Mucosa of descending colon (tissue), 3 donors: ENCODE results near the gene PHOSPHO1. TPM values are rescaled to one million over a fixed set of nuclear protein-coding genes. Genes with fewer than 3 reads are reported as not detected.

ENCODE experiments used
- ATAC-seq: fragments of 200-7000 bp; cut with Tn5 transposase; one replicate; pipeline ENCODE4 v1.9.1; 2020; ENCODE audit warnings: mild to moderate bottlenecking, moderate library complexity
- DNase-seq, 3 donors: peaks; one replicate each; pipeline ENCODE4 v3.0.0-alpha.2; 2020
- H3K36me3 ChIP-seq: fragments of 200-600 bp; one replicate; pipeline ENCODE4 v1.8.0; 2021; ENCODE audit warnings: low read depth, mild to moderate bottlenecking
- H3K4me1 ChIP-seq: fragments of 200-600 bp; one replicate; pipeline ENCODE4 v1.8.0; 2021; ENCODE audit warnings: low read depth, mild to moderate bottlenecking
- H3K4me3 ChIP-seq: fragments of 200-600 bp; one replicate; pipeline ENCODE4 v1.8.0; 2021; ENCODE audit warnings: mild to moderate bottlenecking
- H3K9me3 ChIP-seq: fragments of 200-600 bp; one replicate; pipeline ENCODE4 v1.8.0; 2021; ENCODE audit warnings: mild to moderate bottlenecking
- intact Hi-C, 2 donors: fragments of 100-400 bp; cut with DNase I in 1 of 2; cut with micrococcal nuclease in 1 of 2; formaldehyde crosslinking; loops; one replicate each; pipeline versions ENCODE4 v1.11.0 to v1.11.1; 2022; cut with DNase I, micrococcal nuclease
- total RNA-seq, 3 donors: library from RNA; stranded (reverse); fragmentation: NEBNext Ultra II Directional in 2 of 3; extraction: Animal tissue kit (Norgen Biotek cat#: 25700) in 2 of 3; gene quantifications; one replicate each; pipeline versions ENCODE4 v1.2.1 to v1.2.4, GENCODE V29; 2021 to 2023
- TF ChIP-seq, protein P1 (sequence below): fragments of 200-600 bp; IDR thresholded peaks from one replicate; pipeline ENCODE4 v1.8.0; 2022; ENCODE audit warnings: antibody characterized with exemption, mild to moderate bottlenecking
- donor health status: DM: no; HTN: no; CAD: no; lungs with moderate emphysema.
- donor health status: DM: no; HTN: no; CAD: no.
- donor health status: DM: no; HTN: yes; CAD: no.

Gene PHOSPHO1
- total RNA-seq, 3 donors from 2014 or later = 0.25 TPM; not detected in 2

DNA sequence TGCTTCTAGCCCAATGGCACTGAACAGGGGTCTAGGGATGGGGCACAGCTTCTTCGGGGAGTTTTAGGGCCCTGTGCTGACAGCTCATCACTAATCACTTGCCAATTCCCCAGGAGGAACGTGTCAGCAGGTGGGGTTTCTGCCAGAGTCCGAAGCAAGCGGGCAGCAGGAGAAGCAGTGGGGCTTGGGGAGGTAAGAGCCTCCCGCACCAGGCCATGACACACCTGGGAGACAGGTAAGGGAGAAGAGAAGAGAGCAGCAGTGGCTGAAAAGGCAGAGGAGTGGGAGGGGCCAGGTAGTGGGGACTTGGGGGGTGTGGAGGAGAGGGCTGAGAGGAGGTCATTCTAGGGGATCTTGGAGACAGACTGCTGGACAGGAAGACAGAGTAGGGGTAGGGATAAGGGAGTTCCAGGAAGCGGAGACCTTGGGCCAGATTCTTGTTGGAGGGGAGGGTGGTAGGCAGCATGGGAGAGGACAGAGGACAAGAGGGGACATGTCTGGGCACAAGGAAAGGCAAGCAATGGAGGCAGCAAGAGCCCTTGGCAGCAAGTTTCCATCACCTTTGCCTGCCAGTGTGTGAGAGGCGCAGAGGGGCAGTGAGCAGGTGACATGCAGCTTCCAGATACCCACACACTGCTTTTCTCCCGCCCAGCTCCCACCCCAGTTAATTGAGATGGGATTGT lies 4.9 kb downstream of the PHOSPHO1 start:
- Histone ChIP-seq H3K4me1 (peaks cover 21% of the 10 kb centered on the region), H3K4me3 (no peak overlapping the region), H3K9me3 (no peaks in the 10 kb centered on the region), H3K36me3 (no peaks in the 10 kb centered on the region)
- no peak for ATAC-seq
- intact Hi-C loops = loop anchor here in 1 of 2 donors (10.0 kb wide), 1 partner anchor 51 kb away; no protein-coding TSS in a partner anchor
- DNase-seq = no peak
- TF ChIP-seq, protein P1, sequence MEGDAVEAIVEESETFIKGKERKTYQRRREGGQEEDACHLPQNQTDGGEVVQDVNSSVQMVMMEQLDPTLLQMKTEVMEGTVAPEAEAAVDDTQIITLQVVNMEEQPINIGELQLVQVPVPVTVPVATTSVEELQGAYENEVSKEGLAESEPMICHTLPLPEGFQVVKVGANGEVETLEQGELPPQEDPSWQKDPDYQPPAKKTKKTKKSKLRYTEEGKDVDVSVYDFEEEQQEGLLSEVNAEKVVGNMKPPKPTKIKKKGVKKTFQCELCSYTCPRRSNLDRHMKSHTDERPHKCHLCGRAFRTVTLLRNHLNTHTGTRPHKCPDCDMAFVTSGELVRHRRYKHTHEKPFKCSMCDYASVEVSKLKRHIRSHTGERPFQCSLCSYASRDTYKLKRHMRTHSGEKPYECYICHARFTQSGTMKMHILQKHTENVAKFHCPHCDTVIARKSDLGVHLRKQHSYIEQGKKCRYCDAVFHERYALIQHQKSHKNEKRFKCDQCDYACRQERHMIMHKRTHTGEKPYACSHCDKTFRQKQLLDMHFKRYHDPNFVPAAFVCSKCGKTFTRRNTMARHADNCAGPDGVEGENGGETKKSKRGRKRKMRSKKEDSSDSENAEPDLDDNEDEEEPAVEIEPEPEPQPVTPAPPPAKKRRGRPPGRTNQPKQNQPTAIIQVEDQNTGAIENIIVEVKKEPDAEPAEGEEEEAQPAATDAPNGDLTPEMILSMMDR = no peak

DNA sequence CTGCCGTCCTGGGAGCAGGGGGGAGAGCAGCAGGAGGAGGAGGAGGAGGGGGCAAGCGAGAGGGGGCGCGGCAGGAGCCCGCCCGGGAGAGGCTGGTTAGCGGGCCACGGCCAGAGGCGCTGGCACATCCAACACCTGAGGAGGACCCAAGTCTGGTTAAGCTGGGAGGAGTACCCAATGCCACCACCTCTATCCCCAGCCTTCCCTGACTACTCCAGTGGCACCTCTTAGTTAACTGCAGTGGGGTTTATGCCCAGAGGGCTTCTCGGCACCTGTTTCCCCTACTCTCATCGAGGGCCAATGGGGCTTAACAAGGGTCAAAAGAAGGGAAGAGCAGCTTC lies 5.6 kb downstream of the PHOSPHO1 start:
- H3K4me3 ChIP-seq = no peak overlapping the region
- no peaks in the 10 kb centered on the region for H3K9me3 ChIP-seq
- peaks cover 16% of the 10 kb centered on the region for H3K4me1 ChIP-seq
- no peak for ATAC-seq
- TF ChIP-seq, protein P1 = no peak
- no peaks in the 10 kb centered on the region for H3K36me3 ChIP-seq
- intact Hi-C loops = loop anchor here in 1 of 2 donors (10.0 kb wide), 1 partner anchor 50 kb away; no protein-coding TSS in a partner anchor
- no peak for DNase-seq

DNA sequence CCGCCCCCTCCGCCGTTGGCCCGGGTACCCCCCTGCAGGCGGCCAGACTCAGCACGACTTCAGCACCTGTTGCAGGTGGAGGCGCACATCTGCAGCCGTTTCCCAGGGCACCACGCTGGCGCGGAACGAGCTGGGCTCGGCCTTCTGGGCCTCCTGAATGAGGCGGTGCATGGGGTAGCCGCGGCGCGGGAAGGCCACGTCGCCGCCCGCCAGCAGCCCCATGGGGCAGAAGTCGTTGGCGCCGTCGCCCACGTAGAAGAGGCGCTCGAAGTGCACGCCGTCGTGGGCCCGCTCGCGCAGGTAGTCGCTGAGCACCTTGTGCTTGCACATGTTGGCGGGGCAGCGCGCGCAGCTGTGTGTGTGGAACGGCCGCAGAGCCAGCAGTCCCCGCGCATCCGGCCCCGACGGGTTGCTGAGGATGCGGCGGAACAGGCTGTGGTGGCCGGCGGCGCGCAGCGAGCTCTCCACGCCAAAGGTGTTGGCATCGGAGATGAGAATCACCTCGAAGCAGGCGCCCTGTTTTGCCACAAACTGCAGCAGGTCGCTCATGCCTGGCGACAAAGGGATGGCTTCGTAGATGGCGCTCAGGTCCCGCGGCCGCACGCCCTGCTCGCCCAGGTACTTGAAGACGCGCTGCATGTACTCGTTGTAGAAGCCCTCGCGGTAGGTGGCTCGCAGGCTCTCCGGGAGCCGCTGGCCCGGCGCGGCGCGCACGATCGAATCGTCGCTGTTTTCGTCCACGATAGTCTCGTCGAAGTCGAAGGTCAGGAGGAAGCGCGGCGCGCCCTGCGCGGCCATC lies 6.2 kb downstream of the PHOSPHO1 start:
- Histone ChIP-seq H3K4me1 (peaks cover 13% of the 10 kb centered on the region), H3K36me3 (no peaks in the 10 kb centered on the region), H3K4me3 (no peak overlapping the region), H3K9me3 (no peaks in the 10 kb centered on the region)
- TF ChIP-seq, protein P1 = no peak
- DNase-seq = peak; percentile 38 to 75 (median 69)
- peak; percentile 51 for ATAC-seq
- intact Hi-C loops = loop anchor here in 1 of 2 donors (10.0 kb wide), 1 partner anchor 50 kb away; no protein-coding TSS in a partner anchor

GRCh38 chr17:49223517-49224197 lies 6.9 kb downstream of the PHOSPHO1 start:
- intact Hi-C loops = loop anchor here in 1 of 2 donors (10.0 kb wide), 1 partner anchor 49 kb away; no protein-coding TSS in a partner anchor
- DNase-seq (peak; percentile 66 to 84 (median 84)), ATAC-seq (peak; percentile 59)
- H3K4me3 ChIP-seq = no peak overlapping the region
- H3K36me3 ChIP-seq = no peaks in the 10 kb centered on the region
- no peaks in the 10 kb centered on the region for H3K9me3 ChIP-seq
- TF ChIP-seq, protein P1 = peak; percentile 81
- H3K4me1 ChIP-seq = peaks cover 13% of the 10 kb centered on the region

DNA sequence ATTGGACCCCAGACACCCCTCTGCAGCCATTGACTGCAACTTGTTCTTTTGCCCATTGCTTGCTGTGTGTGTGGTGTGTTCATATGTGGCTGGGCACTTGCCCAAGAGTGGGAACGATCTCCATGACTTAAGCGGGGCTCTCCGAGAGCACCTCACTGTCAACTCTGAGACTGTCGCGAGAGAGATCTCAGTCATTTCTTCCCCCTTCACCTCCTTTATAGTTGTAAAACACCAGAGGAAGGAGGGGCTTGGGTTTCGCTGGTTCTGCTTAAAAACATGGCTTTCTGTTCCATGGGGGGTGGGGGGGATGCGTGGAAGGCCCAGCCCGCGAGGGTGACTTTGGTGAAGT lies 7.4 kb downstream of the PHOSPHO1 start:
- Histone ChIP-seq H3K4me1 (peaks cover 13% of the 10 kb centered on the region), H3K36me3 (no peaks in the 10 kb centered on the region), H3K9me3 (no peaks in the 10 kb centered on the region), H3K4me3 (no peak overlapping the region)
- DNase-seq (no peak), ATAC-seq (no peak)
- TF ChIP-seq, protein P1 = no peak
- intact Hi-C loops = loop anchor here in 1 of 2 donors (10.0 kb wide), 1 partner anchor 48 kb away; no protein-coding TSS in a partner anchor
